ENCODE measurements around the gene C10orf90. TPM values are rescaled to one million over a fixed set of nuclear protein-coding genes. Genes with fewer than 3 reads are reported as not detected.
"Not testable (repeated sequence)": the region's sequence is repeated elsewhere in the genome, so short reads cannot be mapped to it uniquely, and the experiment has no call there.

Gene C10orf90
- total RNA-seq, 3 donors from 2014 or later (not counting 1 experiment from before 2014, with no cell fraction given): not detected

DNA sequence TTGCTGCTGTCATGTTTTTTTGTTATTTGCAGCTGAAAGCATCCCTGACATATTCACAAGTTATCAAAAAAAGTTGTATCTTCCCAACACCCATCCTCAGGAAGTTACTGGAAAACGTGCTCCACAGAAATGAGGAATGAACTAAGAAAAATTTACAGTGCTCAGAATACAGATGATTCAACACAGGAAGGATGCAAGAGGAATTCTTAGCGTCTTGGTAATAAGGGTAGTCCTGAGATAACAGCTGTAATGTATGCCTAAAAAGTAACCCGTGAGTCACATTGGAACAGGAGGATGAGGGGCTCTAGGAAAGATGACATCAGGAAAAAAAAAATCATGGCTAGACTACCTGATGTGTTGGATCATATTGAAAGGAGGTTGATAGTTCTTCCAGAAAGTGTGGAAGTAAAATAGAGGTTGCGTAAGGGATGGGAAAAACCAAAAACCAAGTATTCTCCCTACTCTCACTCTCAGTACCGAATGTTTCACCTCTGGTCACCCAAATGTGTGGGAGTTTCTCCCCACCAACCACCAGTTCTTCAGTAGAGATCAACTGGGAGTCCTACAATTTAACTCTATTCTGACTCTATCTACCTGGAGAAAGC, 286.1 kb downstream of the C10orf90 start:
- Mint-ChIP-seq H3K27me3 (ENCODE audit: low read depth in 2 of 2) (peaks cover 32 to 53% of the 10 kb centered on the region in 2 donors), H3K4me3 (no peak overlapping the region), H3K4me1 (peaks cover 7 to 9% of the 10 kb centered on the region in 2 donors), H3K36me3 (peaks cover 10% of the 10 kb centered on the region), H3K27ac (no peak overlapping the region), H3K9me3 (no peaks in the 10 kb centered on the region)
- H3K27ac ChIP-seq (ENCODE audit: low read length): no peak overlapping the region
- no peak for DNase-seq
- no peaks in the 10 kb centered on the region for H3K9me3 ChIP-seq (ENCODE audit: control insufficient read depth, insufficient read depth, low read length)
- peaks cover 7% of the 10 kb centered on the region for H3K4me1 ChIP-seq (ENCODE audit: control insufficient read depth, insufficient read depth, low read length)
- TF ChIP-seq, protein P1, sequence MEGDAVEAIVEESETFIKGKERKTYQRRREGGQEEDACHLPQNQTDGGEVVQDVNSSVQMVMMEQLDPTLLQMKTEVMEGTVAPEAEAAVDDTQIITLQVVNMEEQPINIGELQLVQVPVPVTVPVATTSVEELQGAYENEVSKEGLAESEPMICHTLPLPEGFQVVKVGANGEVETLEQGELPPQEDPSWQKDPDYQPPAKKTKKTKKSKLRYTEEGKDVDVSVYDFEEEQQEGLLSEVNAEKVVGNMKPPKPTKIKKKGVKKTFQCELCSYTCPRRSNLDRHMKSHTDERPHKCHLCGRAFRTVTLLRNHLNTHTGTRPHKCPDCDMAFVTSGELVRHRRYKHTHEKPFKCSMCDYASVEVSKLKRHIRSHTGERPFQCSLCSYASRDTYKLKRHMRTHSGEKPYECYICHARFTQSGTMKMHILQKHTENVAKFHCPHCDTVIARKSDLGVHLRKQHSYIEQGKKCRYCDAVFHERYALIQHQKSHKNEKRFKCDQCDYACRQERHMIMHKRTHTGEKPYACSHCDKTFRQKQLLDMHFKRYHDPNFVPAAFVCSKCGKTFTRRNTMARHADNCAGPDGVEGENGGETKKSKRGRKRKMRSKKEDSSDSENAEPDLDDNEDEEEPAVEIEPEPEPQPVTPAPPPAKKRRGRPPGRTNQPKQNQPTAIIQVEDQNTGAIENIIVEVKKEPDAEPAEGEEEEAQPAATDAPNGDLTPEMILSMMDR (IDR thresholded peaks at IDR 0.05): no peak
- no peak for ATAC-seq
- intact Hi-C loops (cut with micrococcal nuclease): loop anchor here (10.0 kb wide), 1 partner anchor 400 kb away; no protein-coding TSS in a partner anchor
- H3K27me3 ChIP-seq (ENCODE audit: control insufficient read depth, insufficient read depth, low read length): peaks cover 9% of the 10 kb centered on the region
- H3K36me3 ChIP-seq (ENCODE audit: control insufficient read depth, insufficient read depth, low read length): no peaks in the 10 kb centered on the region
- no peak overlapping the region for H3K4me3 ChIP-seq (ENCODE audit: low read length)
- 79% methylated on average over 5 of the region's 5 CpGs for WGBS (ENCODE audit: insufficient coverage)

DNA sequence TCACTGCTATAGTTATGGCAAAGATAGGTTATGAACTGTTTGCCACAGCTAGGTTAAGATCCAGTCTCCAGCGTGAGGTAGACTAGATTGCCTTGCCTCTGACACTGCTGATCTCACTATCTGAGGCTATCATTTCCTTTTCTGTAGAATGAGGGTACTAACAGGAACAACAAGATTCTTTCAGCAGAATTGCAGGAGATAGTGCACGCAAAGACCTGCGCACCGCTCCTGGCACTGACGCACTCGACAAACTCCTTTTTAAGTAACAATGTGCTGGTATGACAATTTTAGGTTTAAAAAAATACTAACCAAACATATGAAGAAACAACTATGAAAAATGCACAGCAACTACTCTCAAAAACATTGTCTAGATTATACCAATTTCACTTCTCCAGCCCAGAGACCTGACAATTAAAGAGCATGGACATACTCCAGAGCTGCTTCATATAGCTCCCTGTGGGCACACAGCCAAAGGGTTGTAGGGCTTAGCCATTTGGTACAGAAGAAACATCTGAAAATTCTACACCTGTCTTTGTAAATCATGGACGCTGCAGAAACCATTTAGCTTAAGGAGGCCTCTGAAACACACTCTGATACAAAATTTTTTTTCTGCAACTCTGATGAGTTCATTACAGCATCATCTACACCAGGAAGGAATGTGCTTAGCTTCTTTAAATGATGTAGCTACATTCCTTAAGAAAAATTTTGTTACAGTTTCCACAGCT, 290.0 kb downstream of the C10orf90 start:
- intact Hi-C loops (cut with micrococcal nuclease): loop anchor here (10.0 kb wide), 1 partner anchor 396 kb away; no protein-coding TSS in a partner anchor
- no peak overlapping the region for H3K27ac Mint-ChIP-seq
- peaks cover 12 to 32% of the 10 kb centered on the region in 2 donors for H3K27me3 Mint-ChIP-seq (ENCODE audit: low read depth in 2 of 2)
- no peaks in the 10 kb centered on the region for H3K36me3 Mint-ChIP-seq
- Histone ChIP-seq H3K27ac (ENCODE audit: low read length) (no peak overlapping the region), H3K4me1 (ENCODE audit: control insufficient read depth, insufficient read depth, low read length) (no peaks in the 10 kb centered on the region), H3K4me3 (ENCODE audit: low read length) (no peak overlapping the region), H3K27me3 (ENCODE audit: control insufficient read depth, insufficient read depth, low read length) (no peaks in the 10 kb centered on the region), H3K36me3 (ENCODE audit: control insufficient read depth, insufficient read depth, low read length) (no peaks in the 10 kb centered on the region), H3K9me3 (ENCODE audit: control insufficient read depth, insufficient read depth, low read length) (no peaks in the 10 kb centered on the region)
- H3K4me3 Mint-ChIP-seq: no peak overlapping the region
- WGBS (ENCODE audit: insufficient coverage): 91% methylated on average over 7 of the region's 7 CpGs
- TF ChIP-seq, protein P1 (IDR thresholded peaks at IDR 0.05): no peak
- no peaks in the 10 kb centered on the region for H3K9me3 Mint-ChIP-seq
- DNase-seq: no peak
- no peaks in the 10 kb centered on the region for H3K4me1 Mint-ChIP-seq
- no peak for ATAC-seq

GRCh38 chr10:126379166-126379565, 291.3 kb downstream of the C10orf90 start:
- DNase-seq; H3K4me1 Mint-ChIP-seq; H3K4me3 Mint-ChIP-seq; intact Hi-C loops (cut with micrococcal nuclease); H3K4me3 ChIP-seq (ENCODE audit: low read length); H3K36me3 ChIP-seq (ENCODE audit: control insufficient read depth, insufficient read depth, low read length); H3K9me3 ChIP-seq (ENCODE audit: control insufficient read depth, insufficient read depth, low read length); H3K27ac Mint-ChIP-seq; ATAC-seq; H3K4me1 ChIP-seq (ENCODE audit: control insufficient read depth, insufficient read depth, low read length); H3K36me3 Mint-ChIP-seq; H3K27me3 ChIP-seq (ENCODE audit: control insufficient read depth, insufficient read depth, low read length); H3K9me3 Mint-ChIP-seq; H3K27ac ChIP-seq (ENCODE audit: low read length): not testable (repeated sequence)
- peaks cover 15 to 35% of the 10 kb centered on the region in 2 donors for H3K27me3 Mint-ChIP-seq (ENCODE audit: low read depth in 2 of 2)
- WGBS (ENCODE audit: insufficient coverage): 85% methylated on average over 2 of the region's 3 CpGs

DNA sequence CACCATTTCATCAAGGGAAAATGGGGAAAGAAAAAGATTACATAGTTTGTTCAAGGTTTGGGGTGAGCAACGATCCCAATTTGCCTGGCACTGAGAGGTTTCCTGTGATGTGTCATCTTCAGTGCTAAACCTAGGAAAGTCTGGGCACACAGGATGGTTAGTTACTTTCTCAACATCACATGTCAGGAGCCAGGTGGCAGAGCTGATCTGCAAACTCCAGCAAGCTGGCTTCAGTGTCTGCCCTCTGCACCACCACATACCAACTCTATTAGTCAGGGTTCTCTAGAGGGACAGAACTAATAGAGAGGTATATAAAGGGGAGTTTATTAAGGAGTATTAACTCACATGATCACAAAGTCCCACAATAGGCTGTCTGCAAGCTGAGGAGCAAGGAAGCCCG, 293.5 kb downstream of the C10orf90 start:
- H3K27me3 ChIP-seq (ENCODE audit: control insufficient read depth, insufficient read depth, low read length): no peaks in the 10 kb centered on the region
- H3K9me3 Mint-ChIP-seq: peaks cover 0 to 2% of the 10 kb centered on the region in 2 donors
- no peaks in the 10 kb centered on the region for H3K36me3 ChIP-seq (ENCODE audit: control insufficient read depth, insufficient read depth, low read length)
- ATAC-seq (no peak), DNase-seq (no peak)
- H3K27ac Mint-ChIP-seq: no peak overlapping the region
- no peaks in the 10 kb centered on the region for H3K4me1 ChIP-seq (ENCODE audit: control insufficient read depth, insufficient read depth, low read length)
- no peak overlapping the region for H3K4me3 Mint-ChIP-seq
- peaks cover 10 to 37% of the 10 kb centered on the region in 2 donors for H3K27me3 Mint-ChIP-seq (ENCODE audit: low read depth in 2 of 2)
- intact Hi-C loops (cut with micrococcal nuclease): no loop called here
- TF ChIP-seq, protein P1 (IDR thresholded peaks at IDR 0.05): no peak
- no peaks in the 10 kb centered on the region for H3K4me1 Mint-ChIP-seq
- H3K9me3 ChIP-seq (ENCODE audit: control insufficient read depth, insufficient read depth, low read length): no peaks in the 10 kb centered on the region
- H3K36me3 Mint-ChIP-seq: no peaks in the 10 kb centered on the region
- no peak overlapping the region for H3K27ac ChIP-seq (ENCODE audit: low read length)
- H3K4me3 ChIP-seq (ENCODE audit: low read length): no peak overlapping the region
- WGBS (ENCODE audit: insufficient coverage): 68% methylated on average over 2 of the region's 2 CpGs

Data from natural killer cell (primary cell).